Right ventricle myocardium superior (tissue), 1 donor: ENCODE results near the gene TSPAN6. TPM values are rescaled to one million over a fixed set of nuclear protein-coding genes. Genes with fewer than 3 reads are reported as not detected.

ENCODE experiments used
- ATAC-seq: fragments of 200-7000 bp; cut with Tn5 transposase; one replicate; pipeline ENCODE4 v1.9.1; 2020; ENCODE audit warnings: mild to moderate bottlenecking; ENCODE audit not compliant: poor library complexity
- DNase-seq: peaks from one replicate; pipeline ENCODE4 v3.0.0-alpha.2; 2020
- intact Hi-C: fragments of 100-400 bp; cut with DNase I; formaldehyde crosslinking; loops from one replicate; pipeline ENCODE4 v1.11.2; 2022
- total RNA-seq: library from RNA; stranded (reverse); fragmentation: NEBNext Ultra II Directional; extraction: Animal tissue kit (Norgen Biotek cat#: 25700); gene quantifications from one replicate; pipeline ENCODE4 v1.2.1, GENCODE V29; 2021
- donor health status: DM: no; HTN: yes; CAD: no; lungs with severe emphysema.

Gene TSPAN6
- total RNA-seq, 1 donor from 2014 or later, result 4.2 TPM

DNA sequence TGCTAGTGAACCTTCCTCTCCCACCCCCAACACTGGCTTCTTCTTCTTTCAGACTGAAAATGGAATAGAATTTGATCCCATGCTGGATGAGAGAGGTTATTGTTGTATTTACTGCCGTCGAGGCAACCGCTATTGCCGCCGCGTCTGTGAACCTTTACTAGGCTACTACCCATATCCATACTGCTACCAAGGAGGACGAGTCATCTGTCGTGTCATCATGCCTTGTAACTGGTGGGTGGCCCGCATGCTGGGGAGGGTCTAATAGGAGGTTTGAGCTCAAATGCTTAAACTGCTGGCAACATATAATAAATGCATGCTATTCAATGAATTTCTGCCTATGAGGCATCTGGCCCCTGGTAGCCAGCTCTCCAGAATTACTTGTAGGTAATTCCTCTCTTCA is 37.1 kb downstream of the TSPAN6 start:
- ATAC-seq (no peak), DNase-seq (no peak)
- intact Hi-C loops, result no loop called here

DNA sequence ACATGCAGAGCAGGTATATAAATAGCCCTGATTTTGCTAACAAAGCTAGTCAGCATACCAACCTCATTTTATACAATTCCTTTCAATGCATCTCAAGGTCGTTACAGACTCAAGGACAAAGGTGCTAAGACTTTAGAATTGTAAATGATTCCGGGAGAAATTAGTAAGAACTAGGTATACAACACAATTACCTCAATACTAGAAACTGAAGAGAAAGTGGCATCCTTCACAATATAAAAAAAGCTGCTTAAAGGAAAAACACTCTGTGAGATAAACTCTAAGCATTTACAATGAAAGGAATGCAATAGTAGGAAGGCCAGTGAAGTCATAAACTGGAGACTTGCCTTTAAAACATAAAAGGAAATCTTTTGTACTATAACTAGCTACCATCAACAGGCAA is 40.0 kb downstream of the TSPAN6 start:
- no peak for ATAC-seq
- DNase-seq, result no peak
- intact Hi-C loops, result no loop called here

DNA sequence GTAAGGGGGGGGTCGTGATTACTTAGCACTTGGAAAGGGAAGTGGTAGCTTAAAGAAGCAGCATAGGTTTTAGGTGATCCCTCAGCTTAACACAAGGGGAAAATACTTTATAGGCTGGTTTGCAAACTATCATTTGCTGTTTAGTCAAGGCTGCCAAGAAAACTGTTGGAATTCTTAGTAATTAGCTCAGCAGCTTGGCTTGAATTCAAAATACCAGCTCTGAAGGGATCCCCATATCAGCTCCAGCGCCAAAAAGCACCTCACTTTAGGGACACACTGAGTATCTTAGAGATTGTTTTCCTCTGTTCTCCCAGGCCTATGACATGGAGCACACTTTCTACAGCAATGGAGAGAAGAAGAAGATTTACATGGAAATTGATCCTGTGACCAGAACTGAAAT is 43.0 kb downstream of the TSPAN6 start:
- ATAC-seq, result no peak
- DNase-seq, result no peak
- intact Hi-C loops, result no loop called here

DNA sequence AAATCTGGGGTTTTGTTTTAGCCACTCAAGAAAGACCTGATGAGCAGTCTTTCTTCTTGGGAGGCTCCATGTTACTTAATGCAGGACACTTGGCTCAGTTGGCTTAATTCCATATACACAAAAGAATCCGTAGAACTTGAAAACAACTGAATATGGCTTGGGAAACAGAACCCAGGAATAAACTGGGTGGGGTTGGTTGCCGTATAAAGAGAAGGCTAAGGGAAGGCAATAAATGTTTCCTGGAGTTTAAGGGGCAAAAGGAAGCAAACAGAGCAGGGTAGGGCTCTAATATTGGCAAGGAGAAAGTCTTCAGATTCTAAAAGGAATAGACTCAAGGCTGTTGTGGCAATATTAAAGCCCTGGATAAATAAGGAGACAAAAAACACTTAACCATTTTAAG is 43.5 kb downstream of the TSPAN6 start:
- intact Hi-C loops, result no loop called here
- ATAC-seq, result no peak
- no peak for DNase-seq

DNA sequence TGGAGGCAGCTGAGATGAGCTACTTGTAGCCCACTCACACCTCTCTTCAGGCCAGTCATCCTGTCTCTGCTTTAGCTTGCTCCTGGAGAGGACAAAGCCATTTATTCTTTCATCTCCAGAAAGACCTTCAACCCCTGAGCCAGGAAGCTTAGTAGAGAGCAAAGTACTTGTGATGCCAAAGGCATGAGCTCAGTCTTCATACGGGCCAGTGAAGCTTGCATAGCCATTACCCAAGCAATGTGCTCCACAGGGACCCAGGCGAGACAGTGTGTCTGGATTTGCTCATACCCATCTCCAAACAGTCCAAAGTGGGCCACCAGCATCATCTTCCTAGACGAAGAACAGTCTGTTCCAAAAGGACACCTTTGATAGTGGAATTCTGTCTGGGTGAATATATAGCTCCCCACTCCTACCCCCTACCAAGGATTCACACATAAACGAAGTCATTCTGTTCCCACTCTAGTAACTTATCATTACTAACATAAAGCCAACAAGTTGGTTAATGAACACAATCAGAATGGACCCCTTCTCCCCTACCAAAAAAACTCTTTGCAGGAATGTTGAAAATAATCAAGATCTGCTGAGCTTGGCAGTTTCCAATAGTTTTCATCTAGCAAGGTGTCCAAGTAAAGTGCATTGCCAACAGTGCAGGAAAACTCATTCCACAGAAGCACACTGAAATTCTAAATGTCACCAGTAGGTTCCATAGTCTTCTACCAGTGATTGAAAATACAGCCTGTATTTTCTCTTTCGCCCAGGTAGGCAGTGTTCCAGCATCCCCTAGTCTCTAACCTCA is 45.2 kb downstream of the TSPAN6 start:
- ATAC-seq, result no peak

DNA sequence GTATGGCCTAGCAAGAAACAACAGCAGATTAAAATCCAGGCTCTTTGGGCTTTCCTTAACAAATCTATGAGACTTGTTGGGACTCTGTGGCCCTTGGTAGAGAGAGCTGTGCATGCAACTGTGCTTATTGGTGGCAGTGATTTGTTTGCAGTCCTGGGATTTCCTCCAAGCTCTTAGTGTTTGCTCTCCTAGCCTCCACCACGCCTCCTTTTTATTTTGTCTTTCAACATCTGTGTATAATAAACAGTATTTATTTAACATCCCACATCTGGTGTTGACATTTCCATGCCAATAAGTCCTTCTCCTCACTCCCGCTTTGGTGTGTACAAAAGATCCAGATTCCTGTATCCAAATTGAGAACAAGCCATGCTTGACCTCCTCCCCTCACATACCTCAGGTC is 48.7 kb downstream of the TSPAN6 start:
- no peak for DNase-seq
- no peak for ATAC-seq
- intact Hi-C loops, result no loop called here

More for the DNA sequence above, 45.2 kb downstream of the TSPAN6 start:
- intact Hi-C loops, result no loop called here
- DNase-seq, result no peak

DNA sequence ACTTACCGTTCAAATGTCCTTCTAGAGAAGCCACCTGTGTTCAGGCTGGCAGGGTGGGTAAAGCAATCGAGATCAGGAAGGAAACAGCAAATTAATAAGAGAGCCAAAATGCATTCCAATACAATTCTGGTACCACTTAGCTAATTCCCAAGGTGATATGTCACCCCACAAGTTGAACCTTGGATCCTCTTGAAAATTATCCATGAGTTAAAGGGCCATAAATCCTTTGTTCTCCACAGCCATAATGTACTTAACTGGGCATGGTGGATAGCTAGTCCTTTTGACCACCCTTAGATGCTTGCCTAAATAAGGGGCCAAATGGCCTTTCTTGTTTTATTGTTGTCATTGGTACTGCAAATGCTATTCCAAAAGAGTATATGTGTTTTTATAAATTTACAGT is 49.9 kb downstream of the TSPAN6 start:
- DNase-seq, result no peak
- intact Hi-C loops, result no loop called here
- ATAC-seq, result no peak

DNA sequence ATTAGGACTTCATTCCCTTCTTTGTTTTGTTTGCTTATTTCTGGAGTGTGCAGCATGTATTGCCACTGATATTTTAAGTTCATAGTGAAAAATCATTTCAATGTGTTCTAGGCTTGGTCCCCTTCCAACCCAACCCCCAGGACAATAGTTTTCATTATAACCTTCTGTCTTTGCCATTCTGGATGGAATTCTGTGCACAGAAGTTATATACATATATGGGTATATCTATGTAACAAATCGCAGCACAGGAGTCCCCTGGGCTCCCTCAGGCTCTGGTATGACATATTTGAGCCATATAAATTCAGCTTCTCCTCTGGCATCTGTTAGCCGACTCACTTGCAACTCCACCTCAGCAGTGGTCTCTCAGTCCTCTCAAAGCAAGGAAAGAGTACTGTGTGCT is 52.0 kb downstream of the TSPAN6 start, which contains the start of gene TNMD:
Gene TNMD, plus strand, starts transcription at position 326 of the 400 bp plus-strand sequence. CDS start 83 bp downstream, outside the sequence.
- DNase-seq (no peak), ATAC-seq (no peak)
- intact Hi-C loops, result no loop called here

Other genes starting within 250 kb of the TSPAN6 start
- gene PCDH19, start 226.5 kb downstream of the TSPAN6 start, total RNA-seq, result 0.32 TPM
- gene TNMD, start 51.9 kb downstream of the TSPAN6 start, total RNA-seq, result 0.16 TPM
- 8.6 TPM for gene SRPX2, start 7.4 kb upstream of the TSPAN6 start, total RNA-seq
- 3.7 TPM for gene SYTL4, start 95.3 kb upstream of the TSPAN6 start, total RNA-seq
- gene CSTF2, start 183.6 kb upstream of the TSPAN6 start, total RNA-seq, result 6.1 TPM
- not detected for gene NOX1, start 237.6 kb upstream of the TSPAN6 start, total RNA-seq